ENCODE measurements around the gene CSMD2. TPM values are rescaled to one million over a fixed set of nuclear protein-coding genes. Genes with fewer than 3 reads are reported as not detected.

The CSMD2 gene
- total and polyA plus RNA-seq, 2 of the 4 experiments (the other 2 are of a cell fraction): under 0.01 to 0.36 TPM

- Histone ChIP-seq H3K9me1 (ENCODE audit: insufficient read depth, low read length) (no peaks in the 10 kb centered on the region), H2BK20ac (ENCODE audit: low read depth, low read length) (no peak overlapping the region), H3K4me1 (ENCODE audit: control insufficient read depth, insufficient read depth, low read length) (no peaks in the 10 kb centered on the region), H4K8ac (ENCODE audit: low read depth in 2 of 2, low read length in 2 of 2) (no peak overlapping the region), H2BK5ac (ENCODE audit: low read depth, low read length, poor library complexity, severe bottlenecking) (no peak overlapping the region), H3K56ac (ENCODE audit: extremely low read depth, insufficient read depth, low read length) (no peak overlapping the region), H2AK9ac (replicated peaks; ENCODE audit: low read depth, low read length, poor library complexity) (no peak overlapping the region), H3K4me2 (ENCODE audit: low read depth, low read length) (no peak overlapping the region), H3K27me3 (ENCODE audit: control insufficient read depth, insufficient read depth, low read length) (no peaks in the 10 kb centered on the region), H3K4ac (ENCODE audit: low read depth, low read length) (no peak overlapping the region), H4K91ac (ENCODE audit: insufficient read depth, low read depth, low read length) (no peak overlapping the region), H3K9me3 (ENCODE audit: control insufficient read depth, insufficient read depth, low read length) (no peaks in the 10 kb centered on the region), H3K27ac (ENCODE audit: insufficient read depth, low read length) (no peak overlapping the region), H3K79me1 (ENCODE audit: low read depth in 1 of 2, low read length in 2 of 2) (no peaks in the 10 kb centered on the region), H3K9ac (ENCODE audit: low read depth, low read length) (no peak overlapping the region), H3K14ac (replicated peaks; ENCODE audit: low read depth, low read length) (no peak overlapping the region), H3K23ac (ENCODE audit: low read depth, low read length) (no peak overlapping the region), H2AK5ac (ENCODE audit: low read depth, low read length) (no peak overlapping the region), H3K36me3 (ENCODE audit: control insufficient read depth, insufficient read depth, low read length) (no peaks in the 10 kb centered on the region), H3K18ac (ENCODE audit: low read depth, low read length) (no peak overlapping the region), H3K4me3 (ENCODE audit: insufficient read depth, low read depth, low read length) (no peak overlapping the region), H2BK15ac (ENCODE audit: low read depth, low read length) (no peak overlapping the region), H2BK120ac (ENCODE audit: low read depth, low read length) (no peak overlapping the region), H4K5ac (ENCODE audit: low read depth, low read length) (no peak overlapping the region), H4K20me1 (ENCODE audit: insufficient read depth, low read length) (no peaks in the 10 kb centered on the region), H2AFZ (replicated peaks; ENCODE audit: low read length, poor library complexity) (no peak overlapping the region)
- ChIA-PET POLR2A (ENCODE audit: unreplicated experiment) (no interaction called here), CTCF (no interaction called here)
- ATAC-seq (ENCODE audit: low read depth): no peak
- no peak for DNase-seq
- no TSS peak for BruUV-seq (replicated peaks)
- no peak for TF ChIP-seq CEBPB (IDR thresholded peaks at IDR 0.05; ENCODE audit: low read depth, low read length)
- no peak for TF ChIP-seq POLR2A (IDR thresholded peaks at IDR 0.05; ENCODE audit: low read depth, low read length)
- no peak for TF ChIP-seq CTCF (conservative IDR thresholded peaks at IDR 0.05; ENCODE audit: low read depth, low read length)
- no peak for TF ChIP-seq FOS (IDR thresholded peaks at IDR 0.05; ENCODE audit: low read depth, low read length)
- TF ChIP-seq CHD1 (IDR thresholded peaks at IDR 0.05; ENCODE audit: low read depth, low read length): no peak
- no peak for TF ChIP-seq NFE2L2 (IDR thresholded peaks at IDR 0.05; ENCODE audit: low read depth, low read length)
- no peak for TF ChIP-seq RCOR1 (IDR thresholded peaks at IDR 0.05; ENCODE audit: insufficient replicate concordance, low read length)
- no peak for TF ChIP-seq MAFK (IDR thresholded peaks at IDR 0.05; ENCODE audit: low read depth, low read length)
- dilution Hi-C loops (cut with HindIII; ENCODE audit: low sequenced_read_pairs, unreplicated experiment) (no loop called here), intact Hi-C loops (cut with micrococcal nuclease) (no loop called here), in situ Hi-C loops (cut with MboI; ENCODE audit: low sequenced_read_pairs) (no loop called here)
- no CpG with 5 or more reads among the region's 1 CpG for WGBS, 2 experiments (ENCODE audit: extremely low coverage in 2 of 2, insufficient read length in 1 of 2)
Measured at GRCh38 chr1:33686551-33686950, 478.5 kb downstream of the CSMD2 start.
